Effector memory CD4-positive, alpha-beta T cell (primary cell): Measurements from ENCODE around the gene HMGXB4.

Source experiments
- DNase-seq, 3 donors: peaks; one replicate each; pipeline ENCODE4 v3.0.0-alpha.2; 2020
- H3K27ac ChIP-seq: 2 replicates; pipeline ENCODE4 v1.7.0; 2013; ENCODE audit warnings: mild to moderate bottlenecking, low read length, moderate library complexity; ENCODE audit not compliant: insufficient read depth, poor library complexity, severe bottlenecking
- H3K27me3 ChIP-seq: replicated peaks from 2 replicates; pipeline ENCODE4 v1.7.0; 2013; ENCODE audit warnings: mild to moderate bottlenecking, low read length; ENCODE audit not compliant: insufficient read depth, control insufficient read depth, poor library complexity, severe bottlenecking
- H3K36me3 ChIP-seq: 2 replicates; pipeline ENCODE4 v1.7.0; 2013; ENCODE audit warnings: mild to moderate bottlenecking, low read length, moderate library complexity; ENCODE audit not compliant: control insufficient read depth, insufficient read depth
- H3K4me1 ChIP-seq: 2 replicates; pipeline ENCODE4 v1.7.0; 2013; ENCODE audit warnings: low read length, mild to moderate bottlenecking; ENCODE audit not compliant: control insufficient read depth, insufficient read depth, poor library complexity, severe bottlenecking
- H3K4me3 ChIP-seq: 2 replicates; pipeline ENCODE4 v1.7.0; 2013; ENCODE audit warnings: low read length, low read depth, mild to moderate bottlenecking; ENCODE audit not compliant: insufficient read depth, poor library complexity, severe bottlenecking
- H3K9me3 ChIP-seq: 2 replicates; pipeline ENCODE4 v1.7.0; 2013; ENCODE audit warnings: mild to moderate bottlenecking, low read length, moderate library complexity; ENCODE audit not compliant: control insufficient read depth

HMGXB4 gene

GRCh38 chr22:35253946-35254345, 3.3 kb upstream of the HMGXB4 start:
- no peaks in the 10 kb centered on the region for H3K9me3 ChIP-seq
- H3K27ac ChIP-seq = no peak overlapping the region
- H3K27me3 ChIP-seq = no peaks in the 10 kb centered on the region
- no peak overlapping the region for H3K4me3 ChIP-seq
- no peaks in the 10 kb centered on the region for H3K36me3 ChIP-seq
- H3K4me1 ChIP-seq = peaks cover 7% of the 10 kb centered on the region
- no peak for DNase-seq

DNA sequence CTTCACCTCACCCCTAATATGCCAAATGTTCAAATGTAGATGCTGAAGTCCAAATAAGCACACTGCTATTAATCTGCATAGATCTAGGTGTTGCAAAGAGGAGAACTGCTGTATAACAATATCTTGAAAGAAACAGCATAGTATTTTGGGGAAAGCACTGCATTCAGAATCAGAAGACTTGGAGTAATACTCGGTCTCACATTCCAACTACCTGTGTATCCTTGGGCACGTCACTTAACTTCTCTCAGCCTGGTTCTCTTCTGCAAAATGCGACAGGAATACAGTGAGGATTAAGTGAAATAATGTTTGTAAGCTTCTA, 332 bp upstream of the HMGXB4 start:
- H3K27ac ChIP-seq = peak overlapping the region; percentile 95
- peaks cover 7% of the 10 kb centered on the region for H3K4me1 ChIP-seq
- no peaks in the 10 kb centered on the region for H3K9me3 ChIP-seq
- H3K27me3 ChIP-seq = no peaks in the 10 kb centered on the region
- DNase-seq = no peak
- peak overlapping the region; percentile 91 for H3K4me3 ChIP-seq
- H3K36me3 ChIP-seq = no peaks in the 10 kb centered on the region

GRCh38 chr22:35258191-35258988, 1.1 kb downstream of the HMGXB4 start:
- H3K27ac ChIP-seq = peak overlapping the region; percentile 95
- H3K27me3 ChIP-seq = no peaks in the 10 kb centered on the region
- H3K4me3 ChIP-seq = peak overlapping the region; percentile 91
- peaks cover 7% of the 10 kb centered on the region for H3K4me1 ChIP-seq
- no peaks in the 10 kb centered on the region for H3K9me3 ChIP-seq
- no peaks in the 10 kb centered on the region for H3K36me3 ChIP-seq
- no peak for DNase-seq

DNA sequence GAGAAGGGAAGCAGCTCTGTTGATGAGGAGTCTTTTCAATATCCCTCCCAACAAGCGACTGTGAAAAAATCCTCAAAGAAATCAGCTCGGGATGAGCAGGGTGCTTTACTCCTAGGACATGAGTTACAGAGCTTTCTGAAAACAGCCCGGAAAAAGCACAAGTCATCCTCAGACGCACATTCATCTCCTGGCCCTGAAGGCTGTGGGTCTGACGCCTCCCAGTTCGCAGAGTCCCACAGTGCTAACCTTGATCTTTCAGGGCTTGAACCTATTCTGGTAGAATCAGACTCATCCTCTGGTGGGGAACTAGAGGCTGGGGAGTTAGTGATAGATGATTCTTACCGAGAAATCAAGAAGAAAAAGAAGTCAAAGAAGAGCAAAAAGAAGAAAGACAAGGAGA, 7.7 kb downstream of the HMGXB4 start:
- peaks cover 42% of the 10 kb centered on the region for H3K36me3 ChIP-seq

GRCh38 chr22:35266277-35266676, 9.0 kb downstream of the HMGXB4 start:
- DNase-seq = no peak
- no peak overlapping the region for H3K27ac ChIP-seq
- H3K4me3 ChIP-seq = no peak overlapping the region
- H3K27me3 ChIP-seq = no peaks in the 10 kb centered on the region
- H3K4me1 ChIP-seq = no peaks in the 10 kb centered on the region
- no peaks in the 10 kb centered on the region for H3K9me3 ChIP-seq
- peaks cover 43% of the 10 kb centered on the region for H3K36me3 ChIP-seq

More for the DNA sequence above, 7.7 kb downstream of the HMGXB4 start:
- DNase-seq = no peak
- Histone ChIP-seq H3K4me1 (no peaks in the 10 kb centered on the region), H3K9me3 (no peaks in the 10 kb centered on the region), H3K27ac (no peak overlapping the region), H3K4me3 (no peak overlapping the region), H3K27me3 (no peaks in the 10 kb centered on the region)

GRCh38 chr22:35269630-35270029, 12.3 kb downstream of the HMGXB4 start:
- Histone ChIP-seq H3K4me1 (no peaks in the 10 kb centered on the region), H3K27ac (no peak overlapping the region), H3K36me3 (peaks cover 32% of the 10 kb centered on the region), H3K9me3 (no peaks in the 10 kb centered on the region), H3K4me3 (no peak overlapping the region), H3K27me3 (no peaks in the 10 kb centered on the region)
- no peak for DNase-seq

GRCh38 chr22:35274154-35274871, 17.0 kb downstream of the HMGXB4 start:
- H3K4me1 ChIP-seq = no peaks in the 10 kb centered on the region
- no peak overlapping the region for H3K4me3 ChIP-seq
- H3K36me3 ChIP-seq = peaks cover 7% of the 10 kb centered on the region
- H3K27ac ChIP-seq = no peak overlapping the region
- DNase-seq = no peak
- no peaks in the 10 kb centered on the region for H3K27me3 ChIP-seq
- no peaks in the 10 kb centered on the region for H3K9me3 ChIP-seq

- DNase-seq = no peak
- Histone ChIP-seq H3K4me3 (no peak overlapping the region), H3K27ac (no peak overlapping the region), H3K27me3 (no peaks in the 10 kb centered on the region), H3K36me3 (no peaks in the 10 kb centered on the region), H3K4me1 (no peaks in the 10 kb centered on the region), H3K9me3 (no peaks in the 10 kb centered on the region)
Measured at GRCh38 chr22:35275580-35275979, 18.3 kb downstream of the HMGXB4 start.

GRCh38 chr22:35276019-35276418, 18.7 kb downstream of the HMGXB4 start:
- Histone ChIP-seq H3K4me3 (no peak overlapping the region), H3K27ac (no peak overlapping the region), H3K36me3 (no peaks in the 10 kb centered on the region), H3K4me1 (no peaks in the 10 kb centered on the region), H3K27me3 (no peaks in the 10 kb centered on the region), H3K9me3 (no peaks in the 10 kb centered on the region)
- no peak for DNase-seq

DNA sequence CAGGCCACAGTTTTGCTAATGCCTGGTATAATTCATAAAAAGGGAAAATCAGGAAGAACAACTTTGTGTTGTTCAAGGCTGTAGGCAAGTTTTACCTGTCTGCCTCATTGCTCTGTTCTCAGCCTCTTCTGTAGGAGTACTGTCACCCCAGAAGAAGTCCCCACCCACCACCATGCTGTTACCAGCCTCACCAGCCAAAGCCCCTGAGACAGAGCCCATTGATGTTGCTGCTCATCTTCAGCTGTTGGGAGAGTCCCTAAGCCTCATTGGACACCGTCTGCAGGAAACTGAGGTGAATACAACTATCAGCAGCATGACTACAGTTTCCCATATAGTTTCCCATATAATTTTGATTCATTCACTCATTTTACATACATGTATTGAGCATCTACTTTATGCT, 30.8 kb downstream of the HMGXB4 start:
- no peak for DNase-seq
- Histone ChIP-seq H3K27me3 (no peaks in the 10 kb centered on the region), H3K4me1 (no peaks in the 10 kb centered on the region), H3K9me3 (no peaks in the 10 kb centered on the region), H3K36me3 (peaks cover 37% of the 10 kb centered on the region), H3K4me3 (no peak overlapping the region), H3K27ac (no peak overlapping the region)
